Measurements from ENCODE around the gene DPCD.

Gene DPCD

GRCh38 chr10:101655570-101655969 is 67.4 kb downstream of the DPCD start:
- peak in 1 of 2 donors; percentile 44 for DNase-seq
- no peak overlapping the region for H3K4me3 ChIP-seq

DNA sequence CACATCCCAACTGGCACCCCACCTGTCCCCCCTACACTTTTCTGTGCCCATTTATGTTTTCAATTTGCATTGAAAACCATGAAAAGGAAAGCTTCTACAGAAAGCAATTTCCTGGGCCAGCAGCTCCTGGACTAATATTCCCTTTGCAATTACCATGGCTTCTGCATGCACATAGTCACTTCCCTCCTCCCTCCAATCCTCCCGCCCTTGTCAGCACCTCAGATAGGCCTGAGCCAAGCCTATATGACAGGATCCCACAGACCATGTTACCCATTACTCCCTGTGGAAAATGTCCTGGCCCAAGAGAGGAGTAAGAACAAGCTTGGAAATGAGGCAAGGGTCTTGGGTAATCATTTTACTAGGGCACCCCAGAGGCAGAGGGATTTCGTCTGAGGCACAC is 68.8 kb downstream of the DPCD start:
- no peak for DNase-seq
- H3K4me1 ChIP-seq: no peaks in the 10 kb centered on the region
- intact Hi-C loops (cut with DNase I; ENCODE audit: low total_unique reads): no loop called here
- H3K9me3 ChIP-seq: no peaks in the 10 kb centered on the region
- H3K36me3 ChIP-seq: peaks cover 42 to 79% (median 53%) of the 10 kb centered on the region in 3 donors
- no peak overlapping the region for H3K27ac ChIP-seq
- no peaks in the 10 kb centered on the region for H3K27me3 ChIP-seq
- no peak for TF ChIP-seq CTCF (IDR thresholded peaks at IDR 0.05)
- no peak overlapping the region for H3K4me3 ChIP-seq

More at GRCh38 chr10:101655570-101655969, 67.4 kb downstream of the DPCD start:
- H3K36me3 ChIP-seq: peaks cover 33 to 78% (median 47%) of the 10 kb centered on the region in 3 donors
- H3K4me1 ChIP-seq: no peaks in the 10 kb centered on the region
- H3K9me3 ChIP-seq: no peaks in the 10 kb centered on the region
- H3K27me3 ChIP-seq: no peaks in the 10 kb centered on the region
- intact Hi-C loops (cut with DNase I; ENCODE audit: low total_unique reads): no loop called here
- no peak for TF ChIP-seq CTCF (IDR thresholded peaks at IDR 0.05)
- H3K27ac ChIP-seq: no peak overlapping the region

DNA sequence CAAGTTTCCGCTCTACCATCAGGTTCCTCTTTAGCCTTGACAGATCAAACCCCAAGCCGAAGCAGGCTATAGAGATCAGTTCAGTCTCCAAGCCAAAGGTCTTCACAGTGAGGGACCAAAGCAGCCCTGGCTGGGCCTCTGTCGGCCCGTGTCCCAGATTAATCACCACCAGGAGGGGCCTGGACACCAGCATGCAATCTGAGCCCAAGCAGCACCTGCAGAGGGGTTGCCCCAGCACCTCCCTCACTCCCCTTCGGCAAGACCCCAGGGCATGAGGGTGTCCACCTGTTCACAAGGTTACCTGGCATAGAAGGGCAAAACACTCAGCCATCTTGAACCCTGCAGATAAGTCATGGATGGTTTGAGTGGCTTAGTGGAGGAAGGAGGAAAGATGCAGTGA is 70.9 kb downstream of the DPCD start:
- intact Hi-C loops (cut with DNase I; ENCODE audit: low total_unique reads): no loop called here
- Histone ChIP-seq H3K4me3 (no peak overlapping the region), H3K27ac (no peak overlapping the region), H3K27me3 (no peaks in the 10 kb centered on the region), H3K36me3 (peaks cover 50 to 90% (median 73%) of the 10 kb centered on the region in 3 donors), H3K9me3 (no peaks in the 10 kb centered on the region), H3K4me1 (no peaks in the 10 kb centered on the region)
- DNase-seq: no peak
- TF ChIP-seq CTCF (IDR thresholded peaks at IDR 0.05): no peak
